GM18951 (cell line): Measurements from ENCODE around the gene HCFC1.

ENCODE experiments used
- POLR2A ChIP-seq: IDR thresholded peaks from 4 replicates; pipeline ENCODE4 v1.6.1; 2011; ENCODE audit warnings: mild to moderate bottlenecking; ENCODE audit not compliant: insufficient read length, insufficient read depth; ENCODE audit errors: extremely low read depth
- in situ Hi-C: fragments of 300-500 bp; cut with MboI; formaldehyde crosslinking; loops from one replicate; pipeline ENCODE4 v1.12.0; 2022; ENCODE audit warnings: low sequenced_read_pairs, mixed read lengths, inconsistent platforms; ENCODE audit not compliant: unreplicated experiment

Gene HCFC1

DNA sequence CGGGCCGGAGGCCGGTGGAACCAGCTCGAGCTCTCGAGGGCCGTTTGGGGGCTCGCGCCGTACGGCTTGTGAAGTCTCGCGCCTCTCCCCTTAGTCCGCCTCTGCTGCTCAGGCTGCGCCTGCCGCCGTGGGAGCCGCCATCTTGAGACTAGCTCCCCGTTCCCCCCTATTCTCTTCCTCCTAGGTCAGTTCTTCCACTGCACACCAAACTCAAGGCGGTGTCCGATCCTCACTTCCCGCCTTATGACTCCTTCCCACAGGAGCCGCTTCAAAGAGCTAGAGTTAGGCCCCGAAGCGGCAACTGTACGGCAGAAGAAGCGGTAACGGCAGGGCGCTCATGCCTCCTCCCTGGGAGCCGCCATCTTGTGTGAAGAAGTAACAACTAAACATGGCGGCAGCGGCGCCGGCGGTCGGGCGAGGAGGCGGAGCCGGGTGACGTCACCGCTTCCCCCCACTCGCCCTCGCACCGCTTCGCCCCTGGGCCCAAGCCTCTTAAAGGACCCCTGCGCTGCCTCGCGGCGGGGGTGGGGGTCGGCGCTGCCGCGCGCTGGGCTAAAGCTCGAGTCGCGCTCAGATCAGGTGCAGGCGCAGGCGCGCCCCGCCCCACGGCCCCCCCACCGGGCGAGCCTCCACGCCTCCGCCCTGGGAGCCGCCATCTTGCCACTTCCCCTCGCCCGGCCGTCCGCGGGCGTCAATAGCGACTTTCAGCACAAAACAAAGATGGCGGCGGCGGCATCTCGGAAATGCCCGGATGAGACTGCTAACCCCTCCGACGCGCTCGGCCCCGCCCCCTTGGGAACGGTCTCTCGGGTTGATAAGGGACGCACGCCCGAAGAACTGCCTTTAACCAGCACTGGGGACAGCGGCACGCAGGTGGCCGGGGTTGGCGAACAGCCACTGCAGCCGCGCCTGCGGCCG is at the start of gene HCFC1:
Gene HCFC1, minus strand, starts transcription at position 369 of the 918 bp plus-strand sequence. CDS start 978 bp downstream, outside the sequence.
- peak; percentile 54 for TF ChIP-seq POLR2A
- in situ Hi-C loops = no loop called here

DNA sequence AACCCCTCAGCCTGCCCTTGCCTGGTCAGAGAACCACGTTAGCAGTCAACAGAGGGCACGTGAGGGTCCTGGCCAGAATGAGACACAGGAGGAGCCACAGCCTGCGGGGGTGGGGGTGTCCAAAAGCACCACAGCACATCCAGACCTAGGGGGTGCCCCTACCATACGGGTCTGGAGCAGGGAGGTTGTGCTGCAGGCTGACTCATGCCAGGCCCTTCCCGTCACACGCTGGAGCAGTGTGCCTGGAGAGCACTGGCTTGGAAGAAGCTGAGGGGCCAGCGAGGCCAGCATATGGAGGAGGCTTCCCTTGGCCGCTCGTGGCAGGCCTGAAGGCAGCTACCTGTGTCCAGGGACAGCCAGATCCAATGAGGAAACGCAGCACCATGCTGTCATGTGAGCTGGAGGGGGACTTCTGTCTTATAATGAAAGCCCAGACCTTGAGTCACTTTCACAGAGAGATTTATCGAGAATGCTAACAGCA is 49.6 kb upstream of the HCFC1 start:
- TF ChIP-seq POLR2A = no peak
- in situ Hi-C loops = loop anchor here (25.0 kb wide), 1 partner anchor 516 kb away; the partner anchor contains the start of genes G6PD and IKBKG

DNA sequence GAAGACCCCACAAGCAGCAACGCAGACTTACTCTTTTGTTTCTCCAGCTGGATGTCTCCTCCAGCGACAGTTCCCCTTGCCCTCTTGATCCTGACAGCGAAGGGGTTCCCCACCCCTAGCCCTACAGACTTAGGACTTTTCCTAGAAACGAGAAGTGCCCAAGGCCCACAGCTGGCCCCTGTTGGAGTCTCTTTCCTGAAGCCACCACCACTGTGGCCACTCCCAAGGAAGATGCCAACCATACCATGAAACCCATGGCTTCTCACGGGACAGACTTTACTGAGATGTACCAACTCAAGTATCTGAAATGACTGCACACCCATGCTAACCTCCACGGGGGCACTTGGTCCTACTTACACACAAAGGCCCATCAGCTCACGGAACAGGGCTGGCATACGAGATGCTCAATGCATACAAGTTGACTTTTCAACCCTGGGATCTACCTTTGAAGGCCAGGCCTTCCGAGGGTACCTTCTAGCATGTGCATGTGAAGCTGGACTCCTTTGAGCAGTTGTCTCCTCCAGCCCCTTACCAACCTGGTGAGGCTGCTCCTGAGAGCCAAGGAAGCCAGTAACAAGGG is 49.0 kb upstream of the HCFC1 start:
- in situ Hi-C loops = loop anchor here (25.0 kb wide), 1 partner anchor 517 kb away; the partner anchor contains the start of genes G6PD and IKBKG
- no peak for TF ChIP-seq POLR2A

DNA sequence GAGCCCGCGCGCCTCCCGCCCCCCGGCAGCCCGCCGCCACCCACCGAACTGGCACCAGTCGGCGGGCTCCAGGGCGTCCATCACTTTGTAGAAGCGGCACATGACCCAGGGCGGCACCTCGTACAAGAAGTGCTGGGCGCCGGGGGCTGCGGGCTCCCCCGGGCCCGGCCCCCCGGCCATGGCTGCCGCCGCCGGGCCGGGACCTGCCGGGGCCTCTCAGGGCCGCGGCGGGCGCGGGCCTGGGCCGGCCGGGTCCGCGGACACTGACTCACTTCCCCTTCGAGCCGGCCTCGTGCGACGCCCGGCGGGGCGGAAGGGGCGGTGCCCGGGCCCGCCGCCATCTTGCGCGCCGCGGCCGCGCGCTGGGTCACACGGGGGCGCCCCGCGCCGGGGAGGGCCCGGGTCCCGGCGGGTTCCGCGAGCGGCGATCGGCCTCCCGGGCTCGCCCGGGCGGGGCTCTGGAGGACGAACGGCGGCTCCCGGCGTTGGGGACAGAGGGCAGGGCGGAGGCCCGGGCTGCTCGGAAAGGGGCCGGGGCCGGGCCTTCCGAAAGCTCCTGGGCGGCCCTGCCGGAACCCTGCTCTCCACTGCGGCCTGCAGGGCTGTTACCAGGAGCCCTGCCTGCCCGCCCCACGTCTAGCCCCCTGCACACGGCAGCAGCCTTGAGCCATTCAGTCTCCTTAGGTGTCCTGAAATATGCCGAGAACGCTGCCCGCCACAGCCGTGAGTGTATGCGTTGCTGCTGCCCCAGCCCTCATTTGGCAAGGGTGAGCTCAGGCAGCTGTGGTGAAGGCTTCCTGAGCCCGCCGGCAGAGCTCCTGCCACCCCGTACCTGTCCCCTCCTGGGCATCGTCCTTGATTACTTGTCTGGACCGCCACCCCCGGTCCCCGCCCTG is 48.3 kb upstream of the HCFC1 start, which contains the start of gene IRAK1:
Gene IRAK1, minus strand, starts transcription at position 270 of the 896 bp plus-strand sequence. Its CDS starts 90 bp downstream, at position 180.
- in situ Hi-C loops = loop anchor here (25.0 kb wide), 1 partner anchor 517 kb away; the partner anchor contains the start of genes G6PD and IKBKG
- TF ChIP-seq POLR2A = peak; percentile 73

DNA sequence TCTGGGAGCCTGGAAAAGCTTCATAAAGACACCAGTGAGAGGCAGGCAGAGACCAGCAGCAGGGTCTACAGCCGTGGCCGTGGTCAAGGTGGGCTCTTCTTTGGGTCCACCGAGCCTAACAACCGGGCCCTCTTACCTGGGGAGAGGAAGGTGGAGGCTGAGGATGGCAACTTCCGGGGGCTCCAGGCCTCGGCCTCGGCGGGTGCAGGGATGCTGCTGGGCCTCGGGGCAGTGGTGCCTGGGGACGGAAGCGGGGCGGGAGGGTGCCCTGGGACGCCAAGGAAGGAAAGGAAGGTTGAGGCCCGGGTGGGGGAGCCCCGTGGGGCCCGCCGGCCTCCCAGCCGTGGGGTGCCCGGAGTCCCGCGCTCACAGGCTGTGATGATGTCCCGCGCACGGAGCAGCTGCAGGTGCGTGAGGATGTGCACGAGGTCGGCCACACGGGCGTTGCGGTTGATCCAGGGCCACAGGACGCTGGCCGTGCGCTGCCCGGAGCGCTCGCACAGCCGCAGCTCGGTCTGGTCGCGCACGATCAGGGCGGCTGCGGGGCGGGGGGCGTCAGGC is 47.5 kb upstream of the HCFC1 start:
- TF ChIP-seq POLR2A = no peak
- in situ Hi-C loops = loop anchor here (25.0 kb wide), 1 partner anchor 518 kb away; the partner anchor contains the start of genes G6PD and IKBKG

DNA sequence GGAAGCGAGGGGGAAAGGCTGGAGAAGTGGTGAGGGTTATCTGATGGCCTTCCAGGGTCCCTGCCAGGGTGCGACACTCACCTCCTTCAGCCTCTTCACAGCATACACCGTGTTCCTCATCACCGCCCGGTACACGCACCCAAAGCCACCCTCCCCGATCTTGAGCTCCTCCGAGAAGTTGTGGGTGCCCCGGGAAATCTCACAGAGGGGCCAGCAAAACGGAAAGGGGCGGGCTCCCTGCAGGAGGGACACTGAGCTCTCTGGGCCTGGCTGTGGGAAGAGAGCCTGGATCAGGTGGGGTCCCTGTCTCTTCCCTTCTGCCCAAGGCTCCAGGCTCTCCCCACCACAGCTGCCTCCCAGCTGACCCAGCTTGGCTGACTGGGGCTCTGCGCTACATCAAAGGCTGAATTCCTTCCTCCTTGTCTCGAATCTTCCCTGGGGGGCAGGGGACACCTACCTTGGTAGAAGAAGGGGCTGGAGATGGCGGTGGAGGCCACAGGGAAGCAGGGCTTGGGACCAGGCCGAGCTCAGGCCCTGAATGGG is 47.0 kb upstream of the HCFC1 start:
- in situ Hi-C loops = loop anchor here (25.0 kb wide), 1 partner anchor 519 kb away; the partner anchor contains the start of genes G6PD and IKBKG
- no peak for TF ChIP-seq POLR2A

DNA sequence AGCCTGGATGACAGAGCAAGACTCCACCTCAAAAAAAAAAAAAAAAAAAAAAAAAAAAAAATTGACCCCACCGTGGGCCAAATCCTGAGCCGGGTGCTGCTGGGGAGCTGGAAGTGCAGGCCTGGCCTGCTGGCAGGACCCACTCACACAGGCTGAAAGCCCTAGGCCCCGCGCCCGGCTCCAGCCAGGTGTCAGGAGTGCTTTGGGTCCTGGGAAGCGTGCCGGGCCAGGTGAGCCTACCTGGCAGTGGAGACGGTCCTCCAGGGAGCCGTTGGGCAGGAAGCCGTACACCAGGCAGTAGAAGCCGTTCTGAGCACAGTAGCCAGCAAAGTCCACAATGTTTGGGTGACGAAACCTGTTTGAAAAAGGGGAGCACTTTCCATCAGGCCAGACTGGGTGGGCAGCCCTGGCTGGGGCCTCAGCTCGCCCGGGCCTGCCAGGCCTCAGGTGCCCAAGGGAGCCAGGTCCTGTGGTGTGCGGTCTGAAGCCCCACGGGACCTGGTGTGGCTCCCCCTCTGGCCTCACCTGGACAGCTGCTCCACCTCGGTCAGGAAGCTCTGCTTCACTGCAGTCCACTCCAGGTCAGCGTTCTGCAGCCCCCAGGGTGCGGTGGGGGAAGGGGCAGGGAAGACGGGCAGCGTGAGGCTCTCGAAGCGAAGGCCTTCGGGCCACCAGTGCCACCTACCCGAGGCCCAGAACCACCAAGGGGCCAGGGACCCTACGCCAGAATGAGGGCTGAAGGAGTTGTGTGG is 46.3 kb upstream of the HCFC1 start:
- no peak for TF ChIP-seq POLR2A
- in situ Hi-C loops = loop anchor here (25.0 kb wide), 1 partner anchor 519 kb away; the partner anchor contains the start of genes G6PD and IKBKG

DNA sequence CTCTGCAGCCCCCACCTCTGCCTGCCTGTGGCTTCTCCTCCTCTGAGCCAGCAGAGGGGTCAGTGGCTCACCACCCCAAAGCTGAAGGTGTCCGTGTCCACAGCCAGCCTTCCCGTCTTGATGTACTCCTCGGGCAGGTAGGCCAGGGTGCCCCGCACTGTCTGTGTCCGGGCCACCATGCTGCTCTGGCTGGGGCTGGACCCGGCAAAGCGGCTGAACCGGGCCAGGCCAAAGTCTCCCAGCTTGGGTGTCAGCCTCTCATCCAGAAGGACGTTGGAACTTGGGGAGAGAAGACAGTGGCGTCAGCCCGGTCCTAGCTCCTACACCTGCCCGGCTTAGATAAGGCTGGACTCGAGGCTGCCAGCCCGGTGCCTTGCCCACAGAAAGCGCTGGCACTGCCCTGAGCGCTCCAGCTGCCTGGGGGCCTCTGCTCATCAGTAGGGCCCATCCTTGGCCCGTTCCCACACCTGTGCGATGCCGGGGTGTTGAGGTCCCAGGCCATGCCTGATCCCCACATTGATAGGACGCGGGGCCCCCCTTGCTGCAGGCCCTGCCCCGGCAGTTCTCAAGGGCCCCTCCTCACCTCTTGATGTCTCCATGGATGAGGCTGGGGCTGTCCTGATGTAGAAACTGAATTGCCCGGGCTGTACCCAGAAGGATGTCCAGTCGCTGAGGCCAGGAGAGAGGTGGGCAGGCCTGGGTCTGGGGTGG is 44.9 kb upstream of the HCFC1 start:
- in situ Hi-C loops = loop anchor here (25.0 kb wide), 1 partner anchor 521 kb away; the partner anchor contains the start of genes G6PD and IKBKG
- no peak for TF ChIP-seq POLR2A

DNA sequence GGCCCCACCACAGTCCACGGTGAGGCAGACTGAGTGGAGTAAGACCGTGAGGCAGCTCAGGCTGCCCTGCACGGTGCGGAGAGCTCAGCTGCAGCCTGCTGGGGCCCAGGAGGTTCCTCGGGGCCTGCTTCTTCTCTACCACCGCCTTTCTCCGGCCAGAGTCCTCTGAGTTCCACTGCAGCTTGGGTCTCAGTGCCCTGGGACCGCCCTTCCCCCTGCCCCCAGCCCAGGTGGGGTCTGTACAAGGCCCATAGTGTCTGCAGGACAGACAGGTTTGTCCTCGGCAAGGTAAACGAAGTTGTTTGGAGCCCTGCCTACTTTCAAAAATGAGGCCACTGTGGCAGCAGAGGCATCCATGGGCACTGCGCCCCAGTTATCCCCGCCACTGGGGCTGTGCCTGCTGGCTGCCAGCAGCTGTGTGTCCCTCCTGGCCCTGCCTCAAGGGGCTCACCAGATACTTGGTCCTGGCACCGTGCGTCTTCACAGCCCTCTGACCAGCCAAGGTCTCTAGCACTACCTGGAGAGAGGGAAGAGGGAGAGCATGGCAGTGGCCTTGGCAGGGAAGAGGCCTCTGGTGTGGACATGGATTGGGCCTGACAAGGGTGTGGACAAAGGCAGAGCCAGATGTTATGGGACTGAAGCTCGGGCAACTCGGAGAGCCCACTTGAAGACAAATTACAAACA is 44.1 kb upstream of the HCFC1 start:
- no peak for TF ChIP-seq POLR2A
- in situ Hi-C loops = loop anchor here (25.0 kb wide), 1 partner anchor 522 kb away; the partner anchor contains the start of genes G6PD and IKBKG
